LNCaP clone FGC (cell line): Measurements from ENCODE around the gene PRUNE2.
A peak's percentile ranks its signal among the peaks of the same experiment; 100 is the strongest.

Source experiments
- DNase-seq: peaks from one replicate; pipeline ENCODE4 v3.0.0-alpha.2; 2011; ENCODE audit warnings: low read depth
- H3K4me3 ChIP-seq: 2 replicates; pipeline ENCODE4 v1.5.1; 2011; ENCODE audit warnings: mild to moderate bottlenecking, low read depth, low read length, control low read depth
- CTCF ChIP-seq: IDR thresholded peaks from 2 replicates; pipeline ENCODE4 v1.5.1; 2012; ENCODE audit warnings: mild to moderate bottlenecking; ENCODE audit not compliant: control insufficient read depth, insufficient read depth; ENCODE audit errors: extremely low read depth

PRUNE2 gene

DNA sequence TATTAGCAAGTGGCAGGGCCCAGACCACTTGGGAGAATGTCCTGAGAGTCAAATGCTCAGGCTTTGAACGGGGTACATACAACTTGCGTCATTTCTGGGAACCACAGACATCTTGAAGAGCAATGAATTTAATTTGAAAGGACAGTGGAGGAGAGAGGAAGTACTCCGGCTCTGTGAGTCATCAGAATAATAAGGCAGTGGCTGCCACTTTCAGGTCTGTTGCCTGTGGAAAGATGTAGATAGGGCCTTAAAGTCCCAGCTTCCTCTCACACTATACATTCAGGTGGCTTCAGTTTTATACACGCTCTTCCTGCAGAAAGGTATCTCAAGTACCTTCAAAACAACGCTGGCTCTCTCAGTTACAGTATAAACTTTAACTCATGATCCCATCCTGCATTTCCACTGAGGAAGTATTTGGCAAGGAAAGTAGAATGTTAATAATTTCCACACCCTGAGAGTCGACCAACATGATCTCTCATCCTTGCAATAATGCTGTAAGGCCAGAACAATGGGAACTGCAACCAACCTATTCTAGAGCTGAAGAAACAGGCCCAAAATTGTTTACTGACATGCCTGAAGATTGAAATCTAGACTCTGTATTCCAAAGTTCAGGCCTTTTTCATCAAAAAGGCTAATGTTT is 6.8 kb upstream of the PRUNE2 start:
- DNase-seq: no peak
- no peak overlapping the region for H3K4me3 ChIP-seq
- TF ChIP-seq CTCF: no peak

DNA sequence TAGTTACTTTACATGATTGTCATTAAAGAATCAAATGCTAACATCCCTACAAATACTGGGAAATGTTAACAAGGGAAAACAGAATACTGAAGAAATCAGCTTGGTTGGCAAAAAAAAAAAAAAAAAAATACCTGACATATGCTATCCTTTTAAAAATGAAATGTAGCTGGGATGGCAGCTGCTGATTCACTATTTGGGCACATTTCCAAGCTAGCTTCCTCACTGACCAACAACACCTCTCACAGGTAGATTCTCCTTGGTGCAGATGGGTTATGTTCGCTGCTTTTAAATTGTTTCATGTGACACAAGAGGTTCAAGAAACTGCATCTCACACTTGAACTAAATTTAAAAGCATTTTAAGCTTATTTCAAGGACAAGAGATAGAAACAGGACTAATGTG is 6.1 kb upstream of the PRUNE2 start:
- peak; percentile 54 for DNase-seq
- no peak overlapping the region for H3K4me3 ChIP-seq
- TF ChIP-seq CTCF: peak; percentile 30; the same call in 1 of the 2 replicates

DNA sequence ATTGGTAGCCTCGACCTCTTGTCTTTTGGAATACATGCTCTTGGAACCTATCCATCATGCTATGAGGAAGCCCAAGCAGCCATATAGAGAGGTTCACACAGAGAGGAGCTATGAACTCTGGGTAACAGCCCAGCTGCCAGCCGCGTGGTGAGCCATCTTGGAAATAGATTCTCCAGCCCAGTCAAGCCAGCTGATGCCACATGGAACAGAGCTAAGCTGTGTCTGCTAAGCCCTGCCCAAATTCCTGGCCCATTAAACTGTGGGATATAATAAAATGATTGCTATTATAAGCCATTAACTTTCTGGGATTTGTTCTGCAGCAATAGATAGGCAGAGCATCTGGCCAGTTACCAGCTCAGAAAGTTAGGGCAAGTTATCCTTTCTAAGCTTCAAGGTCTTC is 4.9 kb upstream of the PRUNE2 start:
- TF ChIP-seq CTCF: no peak
- no peak for DNase-seq
- no peak overlapping the region for H3K4me3 ChIP-seq

GRCh38 chr9:76906647-76906975 is 697 bp upstream of the PRUNE2 start:
- no peak for DNase-seq
- no peak for TF ChIP-seq CTCF
- no peak overlapping the region for H3K4me3 ChIP-seq

GRCh38 chr9:76904661-76905457 is 1.1 kb downstream of the PRUNE2 start:
- peak overlapping the region; percentile 61 for H3K4me3 ChIP-seq
- TF ChIP-seq CTCF: no peak
- DNase-seq: peak; percentile 72

DNA sequence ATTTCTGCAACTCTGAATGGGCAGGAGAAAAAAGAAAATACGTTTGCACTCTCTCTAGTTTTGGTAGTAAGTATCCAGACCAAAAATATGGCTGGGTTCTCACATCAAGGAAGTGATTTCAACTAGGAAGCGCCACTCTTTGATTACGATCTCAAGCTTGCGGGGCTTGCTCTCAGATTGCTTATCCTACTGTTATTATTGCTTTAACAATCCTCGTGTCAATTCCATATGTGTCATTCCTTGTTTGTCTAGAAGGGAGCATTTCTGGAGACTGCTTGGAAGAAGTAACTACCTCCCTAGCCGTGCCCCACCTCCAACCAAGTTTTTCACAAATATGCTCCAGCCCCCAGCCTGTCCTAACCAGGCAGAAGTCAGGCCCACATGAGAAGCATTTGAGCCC is 3.5 kb downstream of the PRUNE2 start:
- peak; percentile 87 for DNase-seq
- no peak for TF ChIP-seq CTCF
- peak overlapping the region; percentile 34 for H3K4me3 ChIP-seq
